Activated naive CD8-positive, alpha-beta T cell treated with anti-CD3 and anti-CD28 coated beads, Interleukin-2, amount 50 U/mL, for 24 hours (primary cell): ENCODE measurements around the gene MRGPRD.
"Not testable (repeated sequence)": the region's sequence is repeated elsewhere in the genome, so short reads cannot be mapped to it uniquely, and the experiment has no call there.

Experiments
- ATAC-seq: fragments of 150-1000 bp; cut with Tn5 transposase; one replicate; pipeline ENCODE4 v1.10.0; 2021
- DNase-seq: peaks from one replicate; pipeline ENCODE4 v3.0.0; 2021
- H3K27ac Mint-ChIP-seq: one replicate; pipeline ENCODE4 v1.8.0; 2021; ENCODE audit warnings: mild to moderate bottlenecking, mixed read lengths
- H3K27me3 Mint-ChIP-seq: one replicate; pipeline ENCODE4 v1.8.0; 2021; ENCODE audit warnings: mixed read lengths
- H3K36me3 Mint-ChIP-seq: one replicate; pipeline ENCODE4 v1.8.0; 2021; ENCODE audit warnings: low read depth, mixed read lengths
- H3K4me1 Mint-ChIP-seq: one replicate; pipeline ENCODE4 v1.8.0; 2021; ENCODE audit warnings: mixed read lengths
- H3K4me3 Mint-ChIP-seq: one replicate; pipeline ENCODE4 v1.8.0; 2021; ENCODE audit warnings: mild to moderate bottlenecking, moderate library complexity, mixed read lengths
- H3K9me3 Mint-ChIP-seq: one replicate; pipeline ENCODE4 v1.8.0; 2021; ENCODE audit warnings: mixed read lengths

MRGPRD gene

GRCh38 chr11:68973706-68974105 is 7.1 kb downstream of the MRGPRD start:
- not testable (repeated sequence) for H3K4me1 Mint-ChIP-seq, H3K36me3 Mint-ChIP-seq, H3K9me3 Mint-ChIP-seq, H3K27ac Mint-ChIP-seq, H3K27me3 Mint-ChIP-seq, H3K4me3 Mint-ChIP-seq, DNase-seq, ATAC-seq

- Mint-ChIP-seq H3K27me3 (peaks cover 2% of the 10 kb centered on the region), H3K4me3 (no peak overlapping the region), H3K27ac (no peak overlapping the region), H3K9me3 (peaks cover 3% of the 10 kb centered on the region), H3K4me1 (peaks cover 2% of the 10 kb centered on the region), H3K36me3 (no peaks in the 10 kb centered on the region)
- DNase-seq (no peak), ATAC-seq (no peak)
These were observed 7.6 kb downstream of the MRGPRD start for GRCh38 chr11:68973219-68973618.

- no peaks in the 10 kb centered on the region for H3K36me3 Mint-ChIP-seq
- no peak overlapping the region for H3K4me3 Mint-ChIP-seq
- peaks cover 3% of the 10 kb centered on the region for H3K9me3 Mint-ChIP-seq
- H3K4me1 Mint-ChIP-seq: peaks cover 2% of the 10 kb centered on the region
- peaks cover 5% of the 10 kb centered on the region for H3K27me3 Mint-ChIP-seq
- DNase-seq (no peak), ATAC-seq (no peak)
- H3K27ac Mint-ChIP-seq: no peak overlapping the region
These were observed 9.7 kb downstream of the MRGPRD start for GRCh38 chr11:68970921-68971636.

- peaks cover 5% of the 10 kb centered on the region for H3K27me3 Mint-ChIP-seq
- no peaks in the 10 kb centered on the region for H3K4me1 Mint-ChIP-seq
- H3K9me3 Mint-ChIP-seq: no peaks in the 10 kb centered on the region
- H3K36me3 Mint-ChIP-seq: no peaks in the 10 kb centered on the region
- H3K4me3 Mint-ChIP-seq: no peak overlapping the region
- DNase-seq (no peak), ATAC-seq (no peak)
- H3K27ac Mint-ChIP-seq: no peak overlapping the region
These were observed 11.4 kb downstream of the MRGPRD start for GRCh38 chr11:68969386-68969785.

GRCh38 chr11:68968306-68969250 is 12.2 kb downstream of the MRGPRD start:
- H3K4me3 Mint-ChIP-seq: no peak overlapping the region
- ATAC-seq: no peak
- no peaks in the 10 kb centered on the region for H3K9me3 Mint-ChIP-seq
- H3K27me3 Mint-ChIP-seq: peaks cover 5% of the 10 kb centered on the region
- H3K36me3 Mint-ChIP-seq: no peaks in the 10 kb centered on the region
- DNase-seq: no peak
- H3K4me1 Mint-ChIP-seq: no peaks in the 10 kb centered on the region
- H3K27ac Mint-ChIP-seq: no peak overlapping the region

- no peak overlapping the region for H3K4me3 Mint-ChIP-seq
- no peak overlapping the region for H3K27ac Mint-ChIP-seq
- H3K36me3 Mint-ChIP-seq: no peaks in the 10 kb centered on the region
- H3K27me3 Mint-ChIP-seq: peaks cover 5% of the 10 kb centered on the region
- ATAC-seq (no peak), DNase-seq (no peak)
- H3K4me1 Mint-ChIP-seq: peaks cover 7% of the 10 kb centered on the region
- no peaks in the 10 kb centered on the region for H3K9me3 Mint-ChIP-seq
These were observed 13.6 kb downstream of the MRGPRD start for GRCh38 chr11:68966894-68967780.

GRCh38 chr11:68965901-68966853 is 14.6 kb downstream of the MRGPRD start:
- Mint-ChIP-seq H3K27me3 (peaks cover 5% of the 10 kb centered on the region), H3K36me3 (no peaks in the 10 kb centered on the region), H3K9me3 (no peaks in the 10 kb centered on the region), H3K4me1 (peaks cover 7% of the 10 kb centered on the region), H3K4me3 (no peak overlapping the region), H3K27ac (no peak overlapping the region)
- DNase-seq (no peak), ATAC-seq (no peak)

- no peak overlapping the region for H3K27ac Mint-ChIP-seq
- peaks cover 7% of the 10 kb centered on the region for H3K4me1 Mint-ChIP-seq
- no peaks in the 10 kb centered on the region for H3K9me3 Mint-ChIP-seq
- H3K27me3 Mint-ChIP-seq: peaks cover 5% of the 10 kb centered on the region
- no peak overlapping the region for H3K4me3 Mint-ChIP-seq
- DNase-seq (no peak), ATAC-seq (no peak)
- H3K36me3 Mint-ChIP-seq: no peaks in the 10 kb centered on the region
These were observed 17.0 kb downstream of the MRGPRD start for GRCh38 chr11:68963779-68964178.

- Mint-ChIP-seq H3K27me3 (no peaks in the 10 kb centered on the region), H3K36me3 (no peaks in the 10 kb centered on the region), H3K9me3 (no peaks in the 10 kb centered on the region), H3K4me3 (no peak overlapping the region), H3K4me1 (peaks cover 7% of the 10 kb centered on the region), H3K27ac (peak overlapping the region; percentile 65)
- ATAC-seq (no peak), DNase-seq (no peak)
These were observed 18.1 kb downstream of the MRGPRD start for GRCh38 chr11:68962527-68963250.

GRCh38 chr11:68961245-68961644 is 19.5 kb downstream of the MRGPRD start:
- H3K9me3 Mint-ChIP-seq: no peaks in the 10 kb centered on the region

GRCh38 chr11:68960294-68961071 is 20.3 kb downstream of the MRGPRD start:
- DNase-seq: no peak
- Mint-ChIP-seq H3K9me3 (no peaks in the 10 kb centered on the region), H3K27me3 (no peaks in the 10 kb centered on the region), H3K27ac (no peak overlapping the region), H3K4me3 (no peak overlapping the region), H3K36me3 (peaks cover 2% of the 10 kb centered on the region), H3K4me1 (peaks cover 7% of the 10 kb centered on the region)
- ATAC-seq: no peak

More at GRCh38 chr11:68961245-68961644, 19.5 kb downstream of the MRGPRD start:
- Mint-ChIP-seq H3K4me1 (peaks cover 7% of the 10 kb centered on the region), H3K27me3 (no peaks in the 10 kb centered on the region), H3K27ac (no peak overlapping the region), H3K36me3 (peaks cover 2% of the 10 kb centered on the region), H3K4me3 (no peak overlapping the region)
- ATAC-seq (no peak), DNase-seq (no peak)

GRCh38 chr11:68959465-68960293 is 21.1 kb downstream of the MRGPRD start:
- Mint-ChIP-seq H3K27me3 (peaks cover 2% of the 10 kb centered on the region), H3K4me3 (no peak overlapping the region)

More at GRCh38 chr11:68959465-68960293, 21.1 kb downstream of the MRGPRD start:
- Mint-ChIP-seq H3K9me3 (no peaks in the 10 kb centered on the region), H3K4me1 (peaks cover 10% of the 10 kb centered on the region), H3K27ac (no peak overlapping the region), H3K36me3 (peaks cover 2% of the 10 kb centered on the region)
- no peak for DNase-seq
- no peak for ATAC-seq
